Measurements from ENCODE around the gene SLC16A5.

DNA sequence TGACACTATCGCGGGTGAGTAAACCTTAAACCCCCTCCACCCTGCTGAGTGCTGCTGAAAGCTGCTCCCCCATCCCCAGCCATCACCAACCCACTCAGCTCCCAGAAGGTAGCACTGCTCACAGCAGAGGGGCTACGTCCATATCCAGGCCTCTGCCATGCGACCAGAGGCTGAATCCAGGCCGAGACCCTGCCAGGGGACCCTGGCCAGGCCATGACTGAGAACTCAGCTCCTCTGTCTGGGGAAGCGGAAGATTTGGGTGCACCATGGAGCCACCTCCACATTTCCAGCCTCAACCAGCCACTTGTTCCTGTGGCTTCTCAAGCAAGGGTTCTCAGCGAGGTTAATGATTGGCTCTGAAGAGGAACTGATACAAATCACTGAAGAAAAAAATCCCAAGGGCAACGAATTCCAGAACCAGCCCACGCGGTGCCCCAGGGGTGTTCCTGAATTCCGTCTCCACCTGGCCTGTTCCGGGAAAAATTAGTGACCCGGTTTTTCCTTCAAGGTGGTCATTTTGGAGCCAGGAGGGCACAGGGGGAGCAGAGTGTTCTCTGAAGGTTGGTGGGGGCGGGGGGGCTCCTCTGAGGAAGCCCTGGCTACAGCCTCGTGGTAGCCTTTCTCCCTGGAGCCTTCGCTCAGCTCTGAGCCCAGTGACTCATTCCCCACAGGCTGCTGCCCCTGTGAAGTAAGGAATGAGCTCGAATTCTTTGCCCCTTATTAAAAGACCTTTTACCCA is 9.3 kb upstream of the SLC16A5 start:
- TF ChIP-seq, protein P1, sequence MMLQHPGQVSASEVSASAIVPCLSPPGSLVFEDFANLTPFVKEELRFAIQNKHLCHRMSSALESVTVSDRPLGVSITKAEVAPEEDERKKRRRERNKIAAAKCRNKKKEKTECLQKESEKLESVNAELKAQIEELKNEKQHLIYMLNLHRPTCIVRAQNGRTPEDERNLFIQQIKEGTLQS (CRISPR knock-in tag; conservative IDR thresholded peaks at IDR 0.05), result no peak
- TF ChIP-seq, protein P2, sequence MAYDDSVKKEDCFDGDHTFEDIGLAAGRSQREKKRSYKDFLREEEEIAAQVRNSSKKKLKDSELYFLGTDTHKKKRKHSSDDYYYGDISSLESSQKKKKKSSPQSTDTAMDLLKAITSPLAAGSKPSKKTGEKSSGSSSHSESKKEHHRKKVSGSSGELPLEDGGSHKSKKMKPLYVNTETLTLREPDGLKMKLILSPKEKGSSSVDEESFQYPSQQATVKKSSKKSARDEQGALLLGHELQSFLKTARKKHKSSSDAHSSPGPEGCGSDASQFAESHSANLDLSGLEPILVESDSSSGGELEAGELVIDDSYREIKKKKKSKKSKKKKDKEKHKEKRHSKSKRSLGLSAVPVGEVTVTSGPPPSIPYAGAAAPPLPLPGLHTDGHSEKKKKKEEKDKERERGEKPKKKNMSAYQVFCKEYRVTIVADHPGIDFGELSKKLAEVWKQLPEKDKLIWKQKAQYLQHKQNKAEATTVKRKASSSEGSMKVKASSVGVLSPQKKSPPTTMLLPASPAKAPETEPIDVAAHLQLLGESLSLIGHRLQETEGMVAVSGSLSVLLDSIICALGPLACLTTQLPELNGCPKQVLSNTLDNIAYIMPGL (CRISPR knock-in tag; IDR thresholded peaks at IDR 0.05), result no peak
- TF ChIP-seq, protein P3, sequence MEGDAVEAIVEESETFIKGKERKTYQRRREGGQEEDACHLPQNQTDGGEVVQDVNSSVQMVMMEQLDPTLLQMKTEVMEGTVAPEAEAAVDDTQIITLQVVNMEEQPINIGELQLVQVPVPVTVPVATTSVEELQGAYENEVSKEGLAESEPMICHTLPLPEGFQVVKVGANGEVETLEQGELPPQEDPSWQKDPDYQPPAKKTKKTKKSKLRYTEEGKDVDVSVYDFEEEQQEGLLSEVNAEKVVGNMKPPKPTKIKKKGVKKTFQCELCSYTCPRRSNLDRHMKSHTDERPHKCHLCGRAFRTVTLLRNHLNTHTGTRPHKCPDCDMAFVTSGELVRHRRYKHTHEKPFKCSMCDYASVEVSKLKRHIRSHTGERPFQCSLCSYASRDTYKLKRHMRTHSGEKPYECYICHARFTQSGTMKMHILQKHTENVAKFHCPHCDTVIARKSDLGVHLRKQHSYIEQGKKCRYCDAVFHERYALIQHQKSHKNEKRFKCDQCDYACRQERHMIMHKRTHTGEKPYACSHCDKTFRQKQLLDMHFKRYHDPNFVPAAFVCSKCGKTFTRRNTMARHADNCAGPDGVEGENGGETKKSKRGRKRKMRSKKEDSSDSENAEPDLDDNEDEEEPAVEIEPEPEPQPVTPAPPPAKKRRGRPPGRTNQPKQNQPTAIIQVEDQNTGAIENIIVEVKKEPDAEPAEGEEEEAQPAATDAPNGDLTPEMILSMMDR (IDR thresholded peaks at IDR 0.05), result no peak
- TF ChIP-seq, protein P4, sequence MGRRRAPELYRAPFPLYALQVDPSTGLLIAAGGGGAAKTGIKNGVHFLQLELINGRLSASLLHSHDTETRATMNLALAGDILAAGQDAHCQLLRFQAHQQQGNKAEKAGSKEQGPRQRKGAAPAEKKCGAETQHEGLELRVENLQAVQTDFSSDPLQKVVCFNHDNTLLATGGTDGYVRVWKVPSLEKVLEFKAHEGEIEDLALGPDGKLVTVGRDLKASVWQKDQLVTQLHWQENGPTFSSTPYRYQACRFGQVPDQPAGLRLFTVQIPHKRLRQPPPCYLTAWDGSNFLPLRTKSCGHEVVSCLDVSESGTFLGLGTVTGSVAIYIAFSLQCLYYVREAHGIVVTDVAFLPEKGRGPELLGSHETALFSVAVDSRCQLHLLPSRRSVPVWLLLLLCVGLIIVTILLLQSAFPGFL (CRISPR knock-in tag; IDR thresholded peaks at IDR 0.05; ENCODE audit: borderline replicate concordance), result no peak
- TF ChIP-seq ESRRA (CRISPR knock-in tag; IDR thresholded peaks at IDR 0.05; ENCODE audit: borderline replicate concordance) (no peak), SMAD4 (CRISPR knock-in tag; IDR thresholded peaks at IDR 0.05) (no peak), ZNF121 (CRISPR knock-in tag; IDR thresholded peaks at IDR 0.05) (no peak), ELF4 (CRISPR knock-in tag; IDR thresholded peaks at IDR 0.05; ENCODE audit: low read depth) (no peak), GTF2I (CRISPR knock-in tag; conservative IDR thresholded peaks at IDR 0.05) (no peak)
- TF ChIP-seq, protein P5, sequence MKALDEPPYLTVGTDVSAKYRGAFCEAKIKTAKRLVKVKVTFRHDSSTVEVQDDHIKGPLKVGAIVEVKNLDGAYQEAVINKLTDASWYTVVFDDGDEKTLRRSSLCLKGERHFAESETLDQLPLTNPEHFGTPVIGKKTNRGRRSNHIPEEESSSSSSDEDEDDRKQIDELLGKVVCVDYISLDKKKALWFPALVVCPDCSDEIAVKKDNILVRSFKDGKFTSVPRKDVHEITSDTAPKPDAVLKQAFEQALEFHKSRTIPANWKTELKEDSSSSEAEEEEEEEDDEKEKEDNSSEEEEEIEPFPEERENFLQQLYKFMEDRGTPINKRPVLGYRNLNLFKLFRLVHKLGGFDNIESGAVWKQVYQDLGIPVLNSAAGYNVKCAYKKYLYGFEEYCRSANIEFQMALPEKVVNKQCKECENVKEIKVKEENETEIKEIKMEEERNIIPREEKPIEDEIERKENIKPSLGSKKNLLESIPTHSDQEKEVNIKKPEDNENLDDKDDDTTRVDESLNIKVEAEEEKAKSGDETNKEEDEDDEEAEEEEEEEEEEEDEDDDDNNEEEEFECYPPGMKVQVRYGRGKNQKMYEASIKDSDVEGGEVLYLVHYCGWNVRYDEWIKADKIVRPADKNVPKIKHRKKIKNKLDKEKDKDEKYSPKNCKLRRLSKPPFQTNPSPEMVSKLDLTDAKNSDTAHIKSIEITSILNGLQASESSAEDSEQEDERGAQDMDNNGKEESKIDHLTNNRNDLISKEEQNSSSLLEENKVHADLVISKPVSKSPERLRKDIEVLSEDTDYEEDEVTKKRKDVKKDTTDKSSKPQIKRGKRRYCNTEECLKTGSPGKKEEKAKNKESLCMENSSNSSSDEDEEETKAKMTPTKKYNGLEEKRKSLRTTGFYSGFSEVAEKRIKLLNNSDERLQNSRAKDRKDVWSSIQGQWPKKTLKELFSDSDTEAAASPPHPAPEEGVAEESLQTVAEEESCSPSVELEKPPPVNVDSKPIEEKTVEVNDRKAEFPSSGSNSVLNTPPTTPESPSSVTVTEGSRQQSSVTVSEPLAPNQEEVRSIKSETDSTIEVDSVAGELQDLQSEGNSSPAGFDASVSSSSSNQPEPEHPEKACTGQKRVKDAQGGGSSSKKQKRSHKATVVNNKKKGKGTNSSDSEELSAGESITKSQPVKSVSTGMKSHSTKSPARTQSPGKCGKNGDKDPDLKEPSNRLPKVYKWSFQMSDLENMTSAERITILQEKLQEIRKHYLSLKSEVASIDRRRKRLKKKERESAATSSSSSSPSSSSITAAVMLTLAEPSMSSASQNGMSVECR (CRISPR knock-in tag; IDR thresholded peaks at IDR 0.05; ENCODE audit: borderline replicate concordance), result no peak
- TF ChIP-seq, protein P6, sequence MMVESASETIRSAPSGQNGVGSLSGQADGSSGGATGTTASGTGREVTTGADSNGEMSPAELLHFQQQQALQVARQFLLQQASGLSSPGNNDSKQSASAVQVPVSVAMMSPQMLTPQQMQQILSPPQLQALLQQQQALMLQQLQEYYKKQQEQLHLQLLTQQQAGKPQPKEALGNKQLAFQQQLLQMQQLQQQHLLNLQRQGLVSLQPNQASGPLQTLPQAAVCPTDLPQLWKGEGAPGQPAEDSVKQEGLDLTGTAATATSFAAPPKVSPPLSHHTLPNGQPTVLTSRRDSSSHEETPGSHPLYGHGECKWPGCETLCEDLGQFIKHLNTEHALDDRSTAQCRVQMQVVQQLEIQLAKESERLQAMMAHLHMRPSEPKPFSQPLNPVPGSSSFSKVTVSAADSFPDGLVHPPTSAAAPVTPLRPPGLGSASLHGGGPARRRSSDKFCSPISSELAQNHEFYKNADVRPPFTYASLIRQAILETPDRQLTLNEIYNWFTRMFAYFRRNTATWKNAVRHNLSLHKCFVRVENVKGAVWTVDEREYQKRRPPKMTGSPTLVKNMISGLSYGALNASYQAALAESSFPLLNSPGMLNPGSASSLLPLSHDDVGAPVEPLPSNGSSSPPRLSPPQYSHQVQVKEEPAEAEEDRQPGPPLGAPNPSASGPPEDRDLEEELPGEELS (CRISPR knock-in tag; IDR thresholded peaks at IDR 0.05), result no peak
